ENCODE measurements around the gene PHLDB3.
"Not testable (repeated sequence)": the region's sequence is repeated elsewhere in the genome, so short reads cannot be mapped to it uniquely, and the experiment has no call there.

Gene PHLDB3

GRCh38 chr19:43526884-43527859, 22.6 kb upstream of the PHLDB3 start, which contains the start of gene ETHE1:
ETHE1 (minus strand) TSS chr19:43527201; CDS start chr19:43527177, 24 bp downstream.
- no peak for DNase-seq

GRCh38 chr19:43525836-43526771, 21.6 kb upstream of the PHLDB3 start:
- no peak for DNase-seq

- no peak for DNase-seq
Observed at GRCh38 chr19:43524922-43525835, 20.6 kb upstream of the PHLDB3 start.

- not testable (repeated sequence) for DNase-seq
Observed at GRCh38 chr19:43523696-43524095, 19.1 kb upstream of the PHLDB3 start.

GRCh38 chr19:43522929-43523328, 18.4 kb upstream of the PHLDB3 start:
- no peak for DNase-seq

GRCh38 chr19:43519436-43520088, 15.0 kb upstream of the PHLDB3 start:
- peak; percentile 16 for DNase-seq

GRCh38 chr19:43518051-43518450, 13.5 kb upstream of the PHLDB3 start:
- no peak for DNase-seq

GRCh38 chr19:43512399-43512798, 7.9 kb upstream of the PHLDB3 start:
- not testable (repeated sequence) for DNase-seq

GRCh38 chr19:43511324-43511723, 6.8 kb upstream of the PHLDB3 start:
- no peak for DNase-seq

- DNase-seq = no peak
Observed at GRCh38 chr19:43510713-43511112, 6.2 kb upstream of the PHLDB3 start.

GRCh38 chr19:43507880-43508279, 3.3 kb upstream of the PHLDB3 start:
- no peak for DNase-seq

- no peak for DNase-seq
Observed at GRCh38 chr19:43506629-43507028, 2.1 kb upstream of the PHLDB3 start.

- DNase-seq = no peak
Observed at GRCh38 chr19:43505941-43506340, 1.4 kb upstream of the PHLDB3 start.

GRCh38 chr19:43505186-43505456, 575 bp upstream of the PHLDB3 start:
- DNase-seq = no peak

GRCh38 chr19:43503501-43504425, 783 bp downstream of the PHLDB3 start:
- DNase-seq = peak; percentile 55

- DNase-seq = no peak
Observed at GRCh38 chr19:43502419-43502976, 2.0 kb downstream of the PHLDB3 start.

- DNase-seq = no peak
Observed at GRCh38 chr19:43501661-43502418, 2.7 kb downstream of the PHLDB3 start.

- DNase-seq = no peak
Observed at GRCh38 chr19:43499042-43499441, 5.5 kb downstream of the PHLDB3 start.

- no peak for DNase-seq
Observed at GRCh38 chr19:43498233-43498842, 6.2 kb downstream of the PHLDB3 start.
